HEK293 (cell line): ENCODE measurements around the gene PCDH15.

Experiments used
- CTCF ChIP-seq: fragments of 450-650 bp; formaldehyde crosslinking; IDR thresholded peaks from 2 replicates; pipeline ENCODE4 v1.5.1; 2016; ENCODE audit warnings: missing biosample characterization, missing genetic modification characterization
- GLI2 ChIP-seq: fragments of 450-650 bp; formaldehyde crosslinking; IDR thresholded peaks from 2 replicates; pipeline ENCODE4; 2017; ENCODE audit warnings: missing biosample characterization, missing genetic modification characterization, low read depth, borderline replicate concordance
- YY1 ChIP-seq: fragments of 450-650 bp; formaldehyde crosslinking; IDR thresholded peaks from 2 replicates; pipeline ENCODE4 v1.5.1; 2018; ENCODE audit warnings: missing biosample characterization, missing genetic modification characterization
- ZNF274 ChIP-seq, 2 experiments: fragments of 200-500 bp in 1 of 2; fragments of 450-650 bp in 1 of 2; sonication (Bioruptor generic) in 1 of 2; formaldehyde crosslinking in 1 of 2; IDR thresholded peaks; 2 replicates each; pipeline versions ENCODE4 v1.5.1 to v1.6.1; 2014 to 2016; ENCODE audit warnings: borderline replicate concordance in 1 of 2, inconsistent platforms in 1 of 2, low read length in 1 of 2, missing biosample characterization in 1 of 2, missing genetic modification characterization in 1 of 2
- ZNF433 ChIP-seq: fragments of 450-650 bp; formaldehyde crosslinking; IDR thresholded peaks from 2 replicates; pipeline ENCODE4 v1.5.1; 2016; ENCODE audit warnings: missing biosample characterization, missing genetic modification characterization, low read depth
- ZNF529 ChIP-seq: fragments of 450-650 bp; formaldehyde crosslinking; IDR thresholded peaks from 2 replicates; pipeline ENCODE4 v1.5.1; 2017; ENCODE audit warnings: missing genetic modification characterization, missing biosample characterization; ENCODE audit not compliant: insufficient replicate concordance
- ZNF549 ChIP-seq: fragments of 450-650 bp; IDR thresholded peaks from 2 replicates; pipeline ENCODE4 v1.5.1; 2018; ENCODE audit warnings: missing biosample characterization, missing genetic modification characterization, mild to moderate bottlenecking, inconsistent platforms, moderate library complexity
- ZNF600 ChIP-seq: fragments of 450-650 bp; formaldehyde crosslinking; IDR thresholded peaks from 2 replicates; pipeline ENCODE4 v1.5.1; 2016; ENCODE audit warnings: missing biosample characterization, missing genetic modification characterization
- ZNF654 ChIP-seq: fragments of 450-650 bp; formaldehyde crosslinking; IDR thresholded peaks from 2 replicates; pipeline ENCODE4 v1.5.1; 2016; ENCODE audit warnings: low read depth, missing biosample characterization, missing genetic modification characterization
- ZNF658 ChIP-seq: fragments of 450-650 bp; formaldehyde crosslinking; IDR thresholded peaks from 2 replicates; pipeline ENCODE4; 2016; ENCODE audit warnings: missing biosample characterization, missing genetic modification characterization
- ZNF792 ChIP-seq: fragments of 450-650 bp; formaldehyde crosslinking; IDR thresholded peaks from 2 replicates; pipeline ENCODE4 v1.5.1; 2016; ENCODE audit warnings: missing biosample characterization, missing genetic modification characterization
- TF ChIP-seq, protein P1 (sequence below): fragments of 450-650 bp; formaldehyde crosslinking; IDR thresholded peaks from 2 replicates; pipeline ENCODE4 v1.5.1; 2016; ENCODE audit warnings: missing biosample characterization, missing genetic modification characterization
- TF ChIP-seq, protein P2 (sequence below): IDR thresholded peaks from 2 replicates; pipeline ENCODE4 v1.6.1; 2011; ENCODE audit warnings: mild to moderate bottlenecking, low read depth, low read length, borderline replicate concordance
- TF ChIP-seq, protein P3 (sequence below): fragments of 450-650 bp; formaldehyde crosslinking; IDR thresholded peaks from 2 replicates; pipeline ENCODE4 v1.5.1; 2017; ENCODE audit warnings: missing biosample characterization, missing genetic modification characterization

DNA sequence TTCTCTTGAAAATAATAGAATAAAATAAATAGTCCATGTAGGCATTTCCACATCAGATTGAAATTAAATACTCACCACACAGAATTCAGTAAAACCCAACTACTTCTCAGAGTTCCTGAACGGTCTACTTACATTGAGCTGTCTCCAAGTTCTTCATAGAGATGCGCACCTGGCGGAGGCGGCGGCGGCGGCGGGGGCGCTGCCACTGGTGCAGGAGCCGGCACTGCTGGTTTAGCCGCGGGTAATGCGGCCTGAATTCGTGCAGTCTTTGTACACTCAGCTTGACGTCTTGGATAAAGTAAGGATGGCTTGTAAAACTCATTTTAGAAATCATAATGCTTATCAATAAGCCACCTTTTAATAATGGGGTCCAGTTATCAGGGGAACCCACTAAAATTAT is 973.8 kb downstream of the PCDH15 start:
- TF ChIP-seq CTCF = no peak
- TF ChIP-seq, protein P1, sequence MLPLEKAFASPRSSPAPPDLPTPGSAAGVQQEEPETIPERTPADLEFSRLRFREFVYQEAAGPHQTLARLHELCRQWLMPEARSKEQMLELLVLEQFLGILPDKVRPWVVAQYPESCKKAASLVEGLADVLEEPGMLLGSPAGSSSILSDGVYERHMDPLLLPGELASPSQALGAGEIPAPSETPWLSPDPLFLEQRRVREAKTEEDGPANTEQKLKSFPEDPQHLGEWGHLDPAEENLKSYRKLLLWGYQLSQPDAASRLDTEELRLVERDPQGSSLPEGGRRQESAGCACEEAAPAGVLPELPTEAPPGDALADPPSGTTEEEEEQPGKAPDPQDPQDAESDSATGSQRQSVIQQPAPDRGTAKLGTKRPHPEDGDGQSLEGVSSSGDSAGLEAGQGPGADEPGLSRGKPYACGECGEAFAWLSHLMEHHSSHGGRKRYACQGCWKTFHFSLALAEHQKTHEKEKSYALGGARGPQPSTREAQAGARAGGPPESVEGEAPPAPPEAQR (tag by site-specific recombination) = no peak
- no peak for TF ChIP-seq ZNF600 (tag by site-specific recombination)
- no peak for TF ChIP-seq ZNF529
- TF ChIP-seq ZNF654 (tag by site-specific recombination) = no peak
- TF ChIP-seq, protein P2, sequence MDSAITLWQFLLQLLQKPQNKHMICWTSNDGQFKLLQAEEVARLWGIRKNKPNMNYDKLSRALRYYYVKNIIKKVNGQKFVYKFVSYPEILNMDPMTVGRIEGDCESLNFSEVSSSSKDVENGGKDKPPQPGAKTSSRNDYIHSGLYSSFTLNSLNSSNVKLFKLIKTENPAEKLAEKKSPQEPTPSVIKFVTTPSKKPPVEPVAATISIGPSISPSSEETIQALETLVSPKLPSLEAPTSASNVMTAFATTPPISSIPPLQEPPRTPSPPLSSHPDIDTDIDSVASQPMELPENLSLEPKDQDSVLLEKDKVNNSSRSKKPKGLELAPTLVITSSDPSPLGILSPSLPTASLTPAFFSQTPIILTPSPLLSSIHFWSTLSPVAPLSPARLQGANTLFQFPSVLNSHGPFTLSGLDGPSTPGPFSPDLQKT = no peak
- no peak for TF ChIP-seq ZNF792 (tag by site-specific recombination)
- no peak for TF ChIP-seq ZNF433 (tag by site-specific recombination)
- TF ChIP-seq GLI2 (tag by site-specific recombination) = no peak
- no peak for TF ChIP-seq YY1 (tag by site-specific recombination)
- TF ChIP-seq ZNF658 (tag by site-specific recombination) = no peak
- no peak for TF ChIP-seq ZNF274 (IDR thresholded peaks at IDR 0.05; ENCODE audit: low read length)
- TF ChIP-seq ZNF274 (tag by site-specific recombination; IDR thresholded peaks at IDR 0.05; ENCODE audit: borderline replicate concordance) = no peak
- TF ChIP-seq ZNF549 (tag by site-specific recombination) = no peak
- TF ChIP-seq, protein P3, sequence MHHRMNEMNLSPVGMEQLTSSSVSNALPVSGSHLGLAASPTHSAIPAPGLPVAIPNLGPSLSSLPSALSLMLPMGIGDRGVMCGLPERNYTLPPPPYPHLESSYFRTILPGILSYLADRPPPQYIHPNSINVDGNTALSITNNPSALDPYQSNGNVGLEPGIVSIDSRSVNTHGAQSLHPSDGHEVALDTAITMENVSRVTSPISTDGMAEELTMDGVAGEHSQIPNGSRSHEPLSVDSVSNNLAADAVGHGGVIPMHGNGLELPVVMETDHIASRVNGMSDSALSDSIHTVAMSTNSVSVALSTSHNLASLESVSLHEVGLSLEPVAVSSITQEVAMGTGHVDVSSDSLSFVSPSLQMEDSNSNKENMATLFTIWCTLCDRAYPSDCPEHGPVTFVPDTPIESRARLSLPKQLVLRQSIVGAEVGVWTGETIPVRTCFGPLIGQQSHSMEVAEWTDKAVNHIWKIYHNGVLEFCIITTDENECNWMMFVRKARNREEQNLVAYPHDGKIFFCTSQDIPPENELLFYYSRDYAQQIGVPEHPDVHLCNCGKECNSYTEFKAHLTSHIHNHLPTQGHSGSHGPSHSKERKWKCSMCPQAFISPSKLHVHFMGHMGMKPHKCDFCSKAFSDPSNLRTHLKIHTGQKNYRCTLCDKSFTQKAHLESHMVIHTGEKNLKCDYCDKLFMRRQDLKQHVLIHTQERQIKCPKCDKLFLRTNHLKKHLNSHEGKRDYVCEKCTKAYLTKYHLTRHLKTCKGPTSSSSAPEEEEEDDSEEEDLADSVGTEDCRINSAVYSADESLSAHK = no peak
